Activated CD4-positive, alpha-beta T cell treated with anti-CD3 and anti-CD28 coated beads, Interleukin-2, amount 50 U/mL, for 24 hours (primary cell): ENCODE data around the gene AOX1.
"Not testable (repeated sequence)": the region's sequence is repeated elsewhere in the genome, so short reads cannot be mapped to it uniquely, and the experiment has no call there.

Experiments
- DNase-seq, 2 donors: peaks; one replicate each; pipeline ENCODE4 v3.0.0-alpha.2; 2020; ENCODE audit warnings: low read depth in 1 of 2, low spot score in 1 of 2

The AOX1 gene

GRCh38 chr2:200585730-200586643 lies at the start of gene AOX1:
TSS of gene AOX1 (plus strand) at chr2:200586014. CDS start at chr2:200586109, 95 bp downstream.
- DNase-seq, result peak in 1 of 2 donors; percentile 9

- no peak for DNase-seq
Measured at GRCh38 chr2:200538139-200538538, 47.7 kb upstream of the AOX1 start.

- no peak for DNase-seq
Measured at GRCh38 chr2:200540793-200541192, 45.0 kb upstream of the AOX1 start.

- DNase-seq, result not testable (repeated sequence)
Measured at GRCh38 chr2:200566596-200566995, 19.2 kb upstream of the AOX1 start.

- DNase-seq, result no peak
Measured at GRCh38 chr2:200567932-200568331, 17.9 kb upstream of the AOX1 start.

GRCh38 chr2:200575957-200576356 lies 9.9 kb upstream of the AOX1 start:
- DNase-seq, result no peak

- no peak for DNase-seq
Measured at GRCh38 chr2:200577027-200577426, 8.8 kb upstream of the AOX1 start.

- peak in 1 of 2 donors; percentile 6 for DNase-seq
Measured at GRCh38 chr2:200578778-200579177, 7.0 kb upstream of the AOX1 start.

- DNase-seq, result no peak
Measured at GRCh38 chr2:200584639-200585038, 1.2 kb upstream of the AOX1 start.

GRCh38 chr2:200585340-200585729 lies 479 bp upstream of the AOX1 start:
- DNase-seq, result no peak

GRCh38 chr2:200586644-200586975 lies 796 bp downstream of the AOX1 start:
- no peak for DNase-seq

- no peak for DNase-seq
Measured at GRCh38 chr2:200587007-200587616, 1.3 kb downstream of the AOX1 start.

GRCh38 chr2:200588076-200588678 lies 2.4 kb downstream of the AOX1 start:
- DNase-seq, result no peak

- no peak for DNase-seq
Measured at GRCh38 chr2:200590090-200590489, 4.3 kb downstream of the AOX1 start.

GRCh38 chr2:200591308-200591707 lies 5.5 kb downstream of the AOX1 start:
- no peak for DNase-seq

GRCh38 chr2:200592406-200593075 lies 6.7 kb downstream of the AOX1 start:
- no peak for DNase-seq

GRCh38 chr2:200593905-200594304 lies 8.1 kb downstream of the AOX1 start:
- DNase-seq, result no peak

- DNase-seq, result no peak
Measured at GRCh38 chr2:200595913-200596312, 10.1 kb downstream of the AOX1 start.

GRCh38 chr2:200596774-200597570 lies 11.2 kb downstream of the AOX1 start:
- DNase-seq, result no peak

- DNase-seq, result no peak
Measured at GRCh38 chr2:200599206-200599605, 13.4 kb downstream of the AOX1 start.
